CD8-positive, alpha-beta memory T cell (primary cell): Measurements from ENCODE around the gene SUB1. TPM values are rescaled to one million over a fixed set of nuclear protein-coding genes. Genes with fewer than 3 reads are reported as not detected.

Source experiments
- CTCF ChIA-PET: fragments of 350-600 bp; sonication (Branson Sonifier 250); formaldehyde crosslinking; loops from one replicate; lab custom pipeline; 2021; ENCODE audit warnings: antibody characterized with exemption; lab: Charles Lee
- POLR2A ChIA-PET: fragments of 350-600 bp; sonication (Branson Sonifier 250); formaldehyde crosslinking; loops from one replicate; lab custom pipeline; 2021; ENCODE audit warnings: antibody characterized with exemption; lab: Charles Lee
- DNase-seq, 5 donors: peaks; one replicate each; pipeline versions ENCODE4 v3.0.0 to v3.0.0-alpha.2; 2020 to 2022; ENCODE audit warnings: mixed read lengths in 1 of 5
- H3K27ac ChIP-seq: one replicate; pipeline ENCODE4 v1.7.0; 2013; ENCODE audit warnings: low read depth, mild to moderate bottlenecking, low read length, moderate library complexity
- H3K27me3 ChIP-seq: 2 replicates; pipeline ENCODE4 v1.7.0; 2013; ENCODE audit warnings: low read length, mild to moderate bottlenecking; ENCODE audit not compliant: insufficient read depth, poor library complexity, severe bottlenecking
- H3K36me3 ChIP-seq: 2 replicates; pipeline ENCODE4 v1.7.0; 2013; ENCODE audit warnings: mild to moderate bottlenecking, low read length, moderate library complexity; ENCODE audit not compliant: insufficient read depth
- H3K4me1 ChIP-seq: 2 replicates; pipeline ENCODE4 v1.7.0; 2013; ENCODE audit warnings: mild to moderate bottlenecking, low read length, moderate library complexity; ENCODE audit not compliant: insufficient read depth
- H3K4me3 ChIP-seq: 2 replicates; pipeline ENCODE4 v1.7.0; 2013; ENCODE audit warnings: mild to moderate bottlenecking, low read length
- H3K9me3 ChIP-seq: 2 replicates; pipeline ENCODE4 v1.7.0; 2013; ENCODE audit warnings: mild to moderate bottlenecking, low read length
- H3K27ac Mint-ChIP-seq, 8 donors: one replicate each; pipeline ENCODE4 v1.8.0; 2020 to 2021; ENCODE audit warnings: mixed read lengths in 8 of 8, mild to moderate bottlenecking in 6 of 8, inconsistent platforms in 3 of 8, moderate library complexity in 3 of 8
- H3K27me3 Mint-ChIP-seq, 2 donors: one replicate each; pipeline ENCODE4 v1.8.0; 2020 to 2021; ENCODE audit warnings: mixed read lengths in 2 of 2, mild to moderate bottlenecking in 1 of 2, moderate library complexity in 1 of 2
- H3K36me3 Mint-ChIP-seq, 3 donors: one replicate each; pipeline ENCODE4 v1.8.0; 2020 to 2021; ENCODE audit warnings: mixed read lengths in 3 of 3, inconsistent platforms in 1 of 3, mild to moderate bottlenecking in 1 of 3
- H3K4me1 Mint-ChIP-seq, 3 donors: one replicate each; pipeline ENCODE4 v1.8.0; 2020 to 2021; ENCODE audit warnings: mixed read lengths in 3 of 3, inconsistent platforms in 1 of 3, mild to moderate bottlenecking in 1 of 3
- H3K4me3 Mint-ChIP-seq, 7 donors: one replicate each; pipeline ENCODE4 v1.8.0; 2020 to 2021; ENCODE audit warnings: mixed read lengths in 7 of 7, mild to moderate bottlenecking in 6 of 7, moderate library complexity in 4 of 7, inconsistent platforms in 2 of 7
- H3K9me3 Mint-ChIP-seq, 5 donors: one replicate each; pipeline ENCODE4 v1.8.0; 2020 to 2022; ENCODE audit warnings: mixed read lengths in 5 of 5, mild to moderate bottlenecking in 3 of 5, moderate library complexity in 2 of 5, inconsistent platforms in 1 of 5
- polyA plus RNA-seq: library from polyadenylated mRNA; unstranded; fragments of 300-500 nt; fragmentation: Illumina TruSeq; gene quantifications from one replicate; pipeline ENCODE4 v1.2.3, GENCODE V29; 2021
- total RNA-seq, 2 experiments: library from RNA; stranded (reverse); gene quantifications; one replicate each; pipeline ENCODE4 v1.2.3, GENCODE V29; 2021

SUB1 gene
- total and polyA plus RNA-seq, 3 experiments from 2014 or later: 476 to 511 (median 484) TPM

DNA sequence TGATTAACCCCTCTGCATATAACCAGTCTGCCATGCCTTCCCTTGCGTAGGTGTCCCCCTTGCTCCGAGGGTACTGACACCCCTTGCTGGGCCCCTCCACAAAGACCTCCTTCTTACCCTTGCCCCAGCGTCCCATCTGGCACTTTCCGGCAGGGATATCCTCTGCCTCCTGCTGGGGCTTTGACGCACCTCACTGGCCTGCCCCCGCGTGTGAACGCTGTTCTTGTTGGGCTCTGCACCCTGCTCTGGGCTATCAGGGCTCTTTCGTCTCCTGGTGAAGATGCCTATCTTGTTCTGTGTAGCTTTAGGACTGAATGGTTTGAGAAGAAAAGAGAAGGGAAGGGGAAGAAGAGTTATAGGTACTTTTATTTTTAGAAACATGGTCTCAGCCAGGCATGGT, 53.0 kb downstream of the SUB1 start:
- Mint-ChIP-seq H3K36me3 (peaks cover 0 to 1% (median 0%) of the 10 kb centered on the region in 3 donors), H3K27ac (no peak overlapping the region), H3K9me3 (no peaks in the 10 kb centered on the region), H3K4me3 (no peak overlapping the region), H3K27me3 (peaks cover 0 to 1% of the 10 kb centered on the region in 2 donors), H3K4me1 (peaks cover 0 to 6% (median 5%) of the 10 kb centered on the region in 3 donors)
- ChIA-PET POLR2A (no interaction called here), CTCF (no interaction called here)
- H3K27me3 ChIP-seq: no peaks in the 10 kb centered on the region
- H3K4me3 ChIP-seq: no peak overlapping the region
- DNase-seq: no peak
- H3K9me3 ChIP-seq: no peaks in the 10 kb centered on the region
- H3K27ac ChIP-seq: no peak overlapping the region
- H3K4me1 ChIP-seq: no peaks in the 10 kb centered on the region
- no peaks in the 10 kb centered on the region for H3K36me3 ChIP-seq

DNA sequence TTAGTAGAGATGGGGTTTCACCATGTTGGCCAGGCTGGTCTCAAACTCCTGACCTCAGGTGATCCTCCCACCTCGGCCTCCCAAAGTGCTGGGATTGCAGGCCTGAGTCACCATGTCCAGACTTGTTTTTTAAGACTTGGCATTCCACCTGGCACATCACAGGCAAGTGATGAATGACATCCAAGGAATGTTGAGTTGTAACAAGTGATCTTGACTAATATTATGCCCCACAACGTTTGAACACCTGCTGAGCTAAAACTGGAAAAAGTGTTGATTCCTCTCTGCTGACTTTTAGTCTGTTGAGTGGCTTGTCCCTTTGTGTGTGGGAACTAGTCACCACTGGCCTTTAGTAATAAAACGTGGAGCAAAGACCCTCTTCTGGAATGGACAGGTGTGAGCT, 54.6 kb downstream of the SUB1 start:
- POLR2A ChIA-PET: no interaction called here
- Histone ChIP-seq H3K4me3 (no peak overlapping the region), H3K36me3 (no peaks in the 10 kb centered on the region), H3K9me3 (no peaks in the 10 kb centered on the region), H3K4me1 (no peaks in the 10 kb centered on the region), H3K27ac (no peak overlapping the region), H3K27me3 (no peaks in the 10 kb centered on the region)
- H3K27me3 Mint-ChIP-seq: peaks cover 0 to 1% of the 10 kb centered on the region in 2 donors
- H3K27ac Mint-ChIP-seq: peak overlapping the region in 1 of 8 donors; percentile 41
- H3K9me3 Mint-ChIP-seq: no peaks in the 10 kb centered on the region
- no peak for DNase-seq
- no peak overlapping the region for H3K4me3 Mint-ChIP-seq
- CTCF ChIA-PET: interaction anchor here (0.9 kb wide), 1 partner anchor 54 kb away, joined by 3 read pairs; no protein-coding TSS in a partner anchor
- peaks cover 0 to 1% (median 0%) of the 10 kb centered on the region in 3 donors for H3K36me3 Mint-ChIP-seq
- peaks cover 0 to 6% (median 5%) of the 10 kb centered on the region in 3 donors for H3K4me1 Mint-ChIP-seq

DNA sequence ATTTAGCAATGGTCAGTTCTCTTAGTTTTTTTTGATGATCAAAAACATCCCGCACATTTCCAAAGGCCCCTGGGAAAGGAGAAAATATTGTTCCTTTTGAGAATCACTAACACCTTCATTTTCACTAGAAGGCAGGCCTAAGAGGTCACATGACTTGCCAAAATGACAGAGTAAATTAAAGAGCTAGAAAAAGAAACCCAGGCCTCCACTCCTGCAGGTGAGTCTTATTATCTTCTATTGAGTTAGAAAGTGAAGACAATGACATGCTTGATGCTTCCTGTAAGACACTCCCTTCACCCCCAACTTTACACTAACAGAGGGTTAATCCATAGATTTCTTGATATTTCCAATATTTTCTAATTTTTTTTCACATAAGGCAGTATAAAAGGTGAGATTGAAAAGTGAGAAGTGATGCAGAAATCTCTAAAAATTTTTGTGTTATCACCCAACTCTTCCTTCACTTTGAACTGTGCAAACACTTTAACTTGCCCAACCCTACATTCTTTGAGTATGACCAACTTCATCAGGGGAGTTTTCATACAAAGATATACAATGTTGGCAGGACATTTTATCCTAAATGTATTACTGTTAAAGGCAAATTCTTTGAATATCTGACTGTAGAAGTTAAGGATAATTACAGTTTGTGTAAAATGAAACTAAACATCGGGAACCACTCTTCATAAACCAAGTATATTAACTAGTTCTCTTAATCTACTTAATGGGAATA, 57.1 kb downstream of the SUB1 start:
- no peaks in the 10 kb centered on the region for H3K4me1 ChIP-seq
- no peak overlapping the region for H3K4me3 ChIP-seq
- ChIA-PET CTCF (no interaction called here), POLR2A (no interaction called here)
- Mint-ChIP-seq H3K9me3 (no peaks in the 10 kb centered on the region), H3K36me3 (peaks cover 0 to 1% (median 0%) of the 10 kb centered on the region in 3 donors), H3K27me3 (peaks cover 0 to 4% of the 10 kb centered on the region in 2 donors), H3K4me3 (no peak overlapping the region), H3K4me1 (peaks cover 0 to 6% (median 5%) of the 10 kb centered on the region in 3 donors), H3K27ac (no peak overlapping the region)
- no peaks in the 10 kb centered on the region for H3K9me3 ChIP-seq
- no peaks in the 10 kb centered on the region for H3K27me3 ChIP-seq
- no peaks in the 10 kb centered on the region for H3K36me3 ChIP-seq
- H3K27ac ChIP-seq: no peak overlapping the region
- no peak for DNase-seq

DNA sequence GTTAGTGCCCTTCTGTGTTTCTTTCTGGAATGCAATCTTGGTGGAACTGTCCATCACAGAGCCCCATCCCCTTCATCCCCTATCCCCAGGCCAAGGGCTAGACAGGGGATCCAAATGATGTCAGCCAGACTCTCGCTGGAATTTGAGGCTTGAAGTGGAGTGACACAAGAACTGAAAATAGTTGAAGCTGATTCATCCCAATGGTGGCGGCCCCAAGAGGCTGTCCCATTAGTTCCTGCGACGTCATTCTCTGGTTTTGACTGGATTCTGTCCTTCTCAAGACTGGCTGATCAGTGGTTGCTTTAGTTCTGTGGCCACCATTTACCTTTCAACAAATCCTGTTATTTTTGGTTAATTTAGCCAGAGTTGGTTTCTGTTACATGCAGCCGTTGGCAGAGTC, 59.9 kb downstream of the SUB1 start:
- Histone ChIP-seq H3K4me3 (no peak overlapping the region), H3K4me1 (no peaks in the 10 kb centered on the region), H3K27ac (no peak overlapping the region), H3K9me3 (no peaks in the 10 kb centered on the region), H3K36me3 (no peaks in the 10 kb centered on the region), H3K27me3 (no peaks in the 10 kb centered on the region)
- peaks cover 0 to 6% (median 5%) of the 10 kb centered on the region in 3 donors for H3K4me1 Mint-ChIP-seq
- DNase-seq: no peak
- ChIA-PET CTCF (no interaction called here), POLR2A (no interaction called here)
- peaks cover 0 to 3% of the 10 kb centered on the region in 2 donors for H3K27me3 Mint-ChIP-seq
- H3K36me3 Mint-ChIP-seq: peaks cover 0 to 1% (median 0%) of the 10 kb centered on the region in 3 donors
- H3K27ac Mint-ChIP-seq: no peak overlapping the region
- H3K9me3 Mint-ChIP-seq: no peaks in the 10 kb centered on the region
- H3K4me3 Mint-ChIP-seq: no peak overlapping the region

DNA sequence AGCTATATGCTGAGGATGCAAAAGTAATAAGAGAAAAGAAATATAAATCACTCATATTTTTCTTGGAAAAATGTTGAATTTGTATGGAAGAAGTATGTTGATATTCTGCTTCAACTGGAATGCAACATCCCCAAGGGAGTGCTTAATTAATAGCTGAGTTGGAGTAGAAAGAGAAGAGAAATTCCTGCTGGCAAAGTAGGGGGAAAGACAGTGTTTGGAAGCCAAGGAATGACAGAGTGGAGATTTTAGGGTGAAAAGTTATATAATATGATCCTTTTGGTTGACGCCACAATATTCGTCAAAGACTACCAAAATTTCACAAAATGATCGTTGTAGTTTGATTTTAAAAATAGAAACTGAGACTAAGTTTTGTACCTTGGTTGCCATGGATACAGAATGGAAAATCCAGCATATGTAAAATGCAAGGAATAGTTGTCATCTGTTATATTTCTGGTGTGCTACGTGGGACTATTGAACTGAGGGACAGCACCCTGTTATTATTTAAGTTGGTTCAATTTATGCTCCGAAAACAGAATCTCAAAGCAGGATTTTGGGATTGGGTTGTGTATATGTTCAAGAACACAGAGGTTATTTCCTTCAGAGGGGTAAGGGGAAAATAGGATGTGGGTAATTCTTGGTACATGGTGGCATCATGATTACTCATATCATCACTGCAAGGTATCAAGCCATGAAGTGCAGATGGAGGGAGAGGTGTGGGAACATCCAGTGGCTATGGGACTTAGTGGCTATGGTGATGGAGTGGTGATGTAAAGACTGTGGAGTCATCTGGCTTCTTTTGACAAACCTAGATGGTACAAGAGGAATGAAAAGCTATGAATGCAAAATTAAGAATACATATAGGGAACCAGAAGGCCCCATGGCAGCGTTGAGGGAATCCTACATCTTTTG, 61.0 kb downstream of the SUB1 start:
- H3K4me1 ChIP-seq: no peaks in the 10 kb centered on the region
- peaks cover 3 to 7% of the 10 kb centered on the region in 2 donors for H3K27me3 Mint-ChIP-seq

DNA sequence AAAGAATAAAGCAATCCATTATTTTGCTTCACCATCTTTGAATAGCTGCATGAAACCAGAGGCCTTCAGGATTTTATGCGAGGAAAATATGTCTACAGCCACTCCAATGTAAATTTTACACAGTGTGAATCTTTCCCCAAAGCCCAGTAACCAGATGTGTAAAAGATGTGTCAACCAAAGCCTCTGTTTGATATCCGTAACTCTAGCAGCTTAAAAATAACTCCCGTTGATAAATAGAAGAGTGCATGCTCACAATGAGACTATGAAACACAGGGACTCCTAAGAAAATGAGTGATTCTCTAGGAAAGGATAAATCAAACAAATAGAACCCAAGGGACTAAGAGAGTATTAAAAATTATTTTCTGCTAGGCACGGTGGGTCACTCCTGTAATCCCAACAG, 65.7 kb downstream of the SUB1 start:
- Mint-ChIP-seq H3K27me3 (peaks cover 0 to 30% of the 10 kb centered on the region in 2 donors), H3K36me3 (peaks cover 0 to 8% (median 0%) of the 10 kb centered on the region in 3 donors), H3K4me1 (no peaks in the 10 kb centered on the region), H3K4me3 (no peak overlapping the region), H3K9me3 (peaks cover 0 to 10% (median 7%) of the 10 kb centered on the region in 5 donors), H3K27ac (no peak overlapping the region)
- CTCF ChIA-PET: interaction anchor here (1.1 kb wide), 1 partner anchor 11 kb away, joined by 3 read pairs; no protein-coding TSS in a partner anchor
- H3K27me3 ChIP-seq: no peaks in the 10 kb centered on the region
- H3K4me1 ChIP-seq: no peaks in the 10 kb centered on the region
- DNase-seq: no peak
- no peak overlapping the region for H3K27ac ChIP-seq
- POLR2A ChIA-PET: no interaction called here
- no peaks in the 10 kb centered on the region for H3K9me3 ChIP-seq
- H3K36me3 ChIP-seq: no peaks in the 10 kb centered on the region
- no peak overlapping the region for H3K4me3 ChIP-seq

More for the DNA sequence above, 61.0 kb downstream of the SUB1 start:
- no peaks in the 10 kb centered on the region for H3K9me3 ChIP-seq
- H3K36me3 ChIP-seq: no peaks in the 10 kb centered on the region
- no peak for DNase-seq
- CTCF ChIA-PET: no interaction called here
- no peak overlapping the region for H3K27ac Mint-ChIP-seq
- POLR2A ChIA-PET: no interaction called here
- H3K36me3 Mint-ChIP-seq: no peaks in the 10 kb centered on the region
- H3K4me1 Mint-ChIP-seq: peaks cover 0 to 6% (median 5%) of the 10 kb centered on the region in 3 donors
- H3K27me3 ChIP-seq: no peaks in the 10 kb centered on the region
- no peak overlapping the region for H3K27ac ChIP-seq
- H3K9me3 Mint-ChIP-seq: no peaks in the 10 kb centered on the region
- H3K4me3 Mint-ChIP-seq: no peak overlapping the region
- no peak overlapping the region for H3K4me3 ChIP-seq

DNA sequence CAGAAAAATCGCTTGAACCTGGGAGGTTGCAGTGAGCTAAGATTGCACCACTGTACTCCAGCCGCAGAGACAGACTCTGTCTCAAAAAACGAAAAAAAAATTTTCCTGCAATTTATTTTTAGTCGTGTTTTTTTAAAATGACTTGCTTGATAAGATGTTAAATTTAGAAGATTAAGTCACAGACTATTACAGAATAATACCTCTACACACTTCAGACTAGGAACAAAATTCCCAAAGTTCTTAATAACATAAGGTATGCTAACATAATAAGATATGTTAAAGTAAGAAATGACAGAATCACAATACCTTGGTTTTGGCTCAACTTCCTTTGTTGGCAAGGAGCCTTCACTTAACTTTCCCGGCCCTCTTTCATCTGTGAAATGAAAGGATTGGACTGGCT, 66.3 kb downstream of the SUB1 start:
- H3K4me3 Mint-ChIP-seq: no peak overlapping the region
- H3K36me3 Mint-ChIP-seq: peaks cover 0 to 11% (median 0%) of the 10 kb centered on the region in 3 donors
- H3K36me3 ChIP-seq: no peaks in the 10 kb centered on the region
- H3K4me1 Mint-ChIP-seq: no peaks in the 10 kb centered on the region
- H3K27ac Mint-ChIP-seq: no peak overlapping the region
- peaks cover 3 to 10% (median 7%) of the 10 kb centered on the region in 5 donors for H3K9me3 Mint-ChIP-seq
- no peak overlapping the region for H3K4me3 ChIP-seq
- ChIA-PET CTCF (interaction anchor here (1.1 kb wide), 1 partner anchor 10 kb away, joined by 3 read pairs; no protein-coding TSS in a partner anchor), POLR2A (no interaction called here)
- no peaks in the 10 kb centered on the region for H3K4me1 ChIP-seq
- peaks cover 0 to 31% of the 10 kb centered on the region in 2 donors for H3K27me3 Mint-ChIP-seq
- no peaks in the 10 kb centered on the region for H3K9me3 ChIP-seq
- no peaks in the 10 kb centered on the region for H3K27me3 ChIP-seq
- H3K27ac ChIP-seq: no peak overlapping the region
- no peak for DNase-seq
